H1 (cell line): ENCODE results near the gene LGALS9. TPM values are rescaled to one million over a fixed set of nuclear protein-coding genes. Genes with fewer than 3 reads are reported as not detected.
"Not testable (repeated sequence)": the region's sequence is repeated elsewhere in the genome, so short reads cannot be mapped to it uniquely, and the experiment has no call there.

ENCODE experiments used
- CTCF ChIA-PET: fragments of 300-600 bp; sonication (Branson Sonifier 250); formaldehyde crosslinking; loops from one replicate; lab custom pipeline; 2021; ENCODE audit not compliant: partially characterized antibody; lab: Charles Lee
- POLR2A ChIA-PET: fragments of 300-600 bp; sonication (Branson Sonifier 250); formaldehyde crosslinking; loops from one replicate; lab custom pipeline; 2021; ENCODE audit warnings: inconsistent platforms; ENCODE audit not compliant: partially characterized antibody; lab: Charles Lee
- DNase-seq, 2 experiments: peaks; one replicate each; pipeline versions ENCODE4 v3.0.0 to v3.0.0-alpha.2; 2010 to 2022; ENCODE audit warnings: low spot score in 2 of 2, low read depth in 1 of 2, mixed read lengths in 1 of 2
- FAIRE-seq: peaks from 2 replicates; lab custom pipeline; 2011; peaks lifted over from hg19 to GRCh38; lab: Jason Lieb, UNC
- H2AFZ ChIP-seq: 2 replicates; pipeline ENCODE4 v1.8.1; 2012; ENCODE audit warnings: low read length, inconsistent platforms
- H2AK5ac ChIP-seq: 2 replicates; pipeline ENCODE4 v1.6.1; 2013; ENCODE audit warnings: low read depth, low read length
- H2BK120ac ChIP-seq: replicated peaks from 2 replicates; pipeline ENCODE3; 2013; ENCODE audit warnings: low read depth, low read length, inconsistent platforms
- H2BK12ac ChIP-seq: 2 replicates; pipeline ENCODE4 v1.6.1; 2013; ENCODE audit warnings: low read depth, low read length
- H2BK15ac ChIP-seq: 2 replicates; pipeline ENCODE4 v1.6.1; 2013; ENCODE audit warnings: low read length
- H2BK20ac ChIP-seq: 2 replicates; pipeline ENCODE4 v1.6.1; 2013; ENCODE audit warnings: low read length
- H2BK5ac ChIP-seq: 2 replicates; pipeline ENCODE4 v1.6.1; 2013; ENCODE audit warnings: low read depth, low read length
- H3K14ac ChIP-seq: 2 replicates; pipeline ENCODE4 v1.6.1; 2013; ENCODE audit warnings: inconsistent platforms; ENCODE audit not compliant: insufficient read length
- H3K18ac ChIP-seq: 2 replicates; pipeline ENCODE4 v1.6.1; 2013; ENCODE audit warnings: low read length; ENCODE audit errors: extremely low read depth
- H3K23ac ChIP-seq: 2 replicates; pipeline ENCODE4 v1.6.1; 2013; ENCODE audit warnings: inconsistent platforms; ENCODE audit not compliant: insufficient read length
- H3K23me2 ChIP-seq: 2 replicates; pipeline ENCODE4 v1.6.1; 2013; ENCODE audit warnings: low read depth, low read length
- H3K27ac ChIP-seq: 2 replicates; pipeline ENCODE4 v1.6.1; 2011; ENCODE audit warnings: low read depth, low read length, inconsistent platforms
- H3K27me3 ChIP-seq, 4 experiments: replicated peaks in 1 of 4; 1 replicate in 1 of 4; 2 replicates in 3 of 4; pipeline versions ENCODE4 v1.6.1 to v1.8.1; 2011 to 2013; ENCODE audit warnings: low read length in 3 of 4, mild to moderate bottlenecking in 3 of 4, inconsistent platforms in 2 of 4, mixed read lengths in 2 of 4, moderate library complexity in 1 of 4; ENCODE audit not compliant: control insufficient read depth in 3 of 4, insufficient read depth in 3 of 4; ENCODE audit errors: extremely low read depth in 1 of 4
- H3K36me3 ChIP-seq, 4 experiments: 2 replicates each; pipeline versions ENCODE4 v1.6.1 to v1.8.1; 2011 to 2013; ENCODE audit warnings: mild to moderate bottlenecking in 4 of 4, low read length in 3 of 4, moderate library complexity in 2 of 4, control low read depth in 1 of 4, inconsistent platforms in 1 of 4; ENCODE audit not compliant: insufficient read depth in 4 of 4, control insufficient read depth in 2 of 4
- H3K4ac ChIP-seq: replicated peaks from 2 replicates; pipeline ENCODE3; 2013; ENCODE audit warnings: low read length, low read depth, mixed read lengths, inconsistent platforms; ENCODE audit not compliant: insufficient read length
- H3K4me1 ChIP-seq, 4 experiments: replicated peaks in 1 of 4; 1 replicate in 1 of 4; 2 replicates in 3 of 4; pipeline versions ENCODE4 v1.6.1 to v1.8.1; 2011 to 2013; ENCODE audit warnings: low read length in 3 of 4, inconsistent platforms in 2 of 4, mixed read lengths in 1 of 4; ENCODE audit not compliant: insufficient read depth in 4 of 4, control insufficient read depth in 3 of 4
- H3K4me2 ChIP-seq, 2 experiments: 2 replicates each; pipeline versions ENCODE4 v1.6.1 to v1.8.1; 2011 to 2013; ENCODE audit warnings: low read depth in 2 of 2, low read length in 2 of 2, control low read depth in 1 of 2, inconsistent platforms in 1 of 2, mild to moderate bottlenecking in 1 of 2; ENCODE audit not compliant: insufficient read depth in 1 of 2
- H3K4me3 ChIP-seq, 4 experiments: fragments of 200-600, 300-600 bp in 1 of 4; sonication (generic), shearing (Covaris generic), sonication (Bioruptor Twin) in 1 of 4; 2 replicates each; pipeline versions ENCODE4 v1.5.1 to v1.8.1; 2011 to 2016; ENCODE audit warnings: low read length in 4 of 4, low read depth in 3 of 4, control low read depth in 2 of 4, inconsistent platforms in 2 of 4, mild to moderate bottlenecking in 2 of 4, mixed read lengths in 1 of 4, moderate library complexity in 1 of 4; ENCODE audit not compliant: insufficient read depth in 2 of 4; ENCODE audit errors: extremely low read depth in 1 of 4
- H3K56ac ChIP-seq: replicated peaks from 2 replicates; pipeline ENCODE3; 2013; ENCODE audit warnings: low read depth, mild to moderate bottlenecking, mixed read lengths, low read length, inconsistent platforms; ENCODE audit not compliant: insufficient read length
- H3K79me1 ChIP-seq: 2 replicates; pipeline ENCODE4 v1.6.1; 2013; ENCODE audit warnings: low read depth, low read length, control low read depth
- H3K79me2 ChIP-seq, 2 experiments: 2 replicates each; pipeline versions ENCODE4 v1.6.1 to v1.8.1; 2012 to 2013; ENCODE audit warnings: low read length in 2 of 2, mild to moderate bottlenecking in 2 of 2, inconsistent platforms in 1 of 2; ENCODE audit not compliant: insufficient read depth in 2 of 2, control insufficient read depth in 1 of 2
- H3K9ac ChIP-seq, 4 experiments: replicated peaks in 1 of 4; 1 replicate in 1 of 4; 2 replicates in 3 of 4; pipeline versions ENCODE4 v1.6.1 to v1.8.1; 2011 to 2013; ENCODE audit warnings: low read depth in 3 of 4, low read length in 3 of 4, control low read depth in 2 of 4, mild to moderate bottlenecking in 2 of 4, moderate library complexity in 2 of 4, inconsistent platforms in 1 of 4; ENCODE audit errors: extremely low read depth in 1 of 4
- H3K9me3 ChIP-seq, 2 experiments: 2 replicates each; pipeline versions ENCODE4 v1.6.1 to v1.8.1; 2012 to 2013; ENCODE audit warnings: mild to moderate bottlenecking in 2 of 2, moderate library complexity in 2 of 2, control low read depth in 1 of 2, inconsistent platforms in 1 of 2, low read depth in 1 of 2, low read length in 1 of 2, mixed read lengths in 1 of 2; ENCODE audit not compliant: insufficient read depth in 2 of 2
- H4K20me1 ChIP-seq, 2 experiments: replicated peaks in 1 of 2; 2 replicates each; pipeline versions ENCODE3 to v1.8.1; 2011 to 2013; ENCODE audit warnings: inconsistent platforms in 2 of 2, low read length in 2 of 2, mild to moderate bottlenecking in 1 of 2; ENCODE audit not compliant: insufficient read depth in 2 of 2, control insufficient read depth in 1 of 2
- H4K5ac ChIP-seq: 2 replicates; pipeline ENCODE4 v1.6.1; 2013; ENCODE audit warnings: low read length, low read depth, mixed read lengths, inconsistent platforms; ENCODE audit not compliant: insufficient read length
- H4K8ac ChIP-seq: 2 replicates; pipeline ENCODE4 v1.8.0; 2013; ENCODE audit warnings: mild to moderate bottlenecking, moderate library complexity, low read length, inconsistent platforms; ENCODE audit not compliant: insufficient read depth; ENCODE audit errors: extremely low read depth
- H4K91ac ChIP-seq: replicated peaks from 2 replicates; pipeline ENCODE3; 2013; ENCODE audit warnings: low read length, mixed read lengths, inconsistent platforms; ENCODE audit not compliant: insufficient read length
- WGBS, 2 experiments: shearing (Covaris generic) in 1 of 2; methylation state at CpG; one replicate each; pipeline versions ENCODE4 v1.1.6 to v1.1.7; 2013 to 2015; ENCODE audit warnings: low lambda C conversion rate in 2 of 2, mixed read lengths in 2 of 2, inconsistent platforms in 1 of 2, low coverage in 1 of 2, missing lambda C conversion rate in 1 of 2; ENCODE audit not compliant: insufficient replicate concordance in 2 of 2, insufficient coverage in 1 of 2, insufficient read length in 1 of 2; ENCODE audit errors: extremely low coverage in 1 of 2, missing lambda C conversion rate in 1 of 2; 5-methylcytosine and 5-hydroxymethylcytosine counted together
- polyA plus RNA-seq, 7 experiments: library from polyadenylated mRNA; depleted of rRNA in 3 of 7; stranded (reverse) in 5 of 7; unstranded in 2 of 7; fragments of >200 nt in 5 of 7; fragments of 200-250 nt in 2 of 7; gene quantifications; 1 replicate in 5 of 7; 2 replicates in 1 of 7; 4 replicates in 1 of 7; pipeline versions ENCODE4 v1.2.1 to v1.2.3, GENCODE V29; 2011 to 2013; ENCODE audit warnings: missing spikeins in 2 of 7, mixed read lengths in 2 of 7
- total RNA-seq: library from RNA; stranded (reverse); fragmentation: NEBNext Ultra II Directional; extraction: Animal tissue kit (Norgen Biotek cat#: 25700); gene quantifications from 2 replicates; pipeline ENCODE4 v1.2.1, GENCODE V29; 2021

LGALS9 gene
- total and polyA plus RNA-seq, 2 of the 8 experiments (the other 6 are each of a cell fraction or from before 2014, with no cell fraction given): 0.95 to 1.7 TPM

DNA sequence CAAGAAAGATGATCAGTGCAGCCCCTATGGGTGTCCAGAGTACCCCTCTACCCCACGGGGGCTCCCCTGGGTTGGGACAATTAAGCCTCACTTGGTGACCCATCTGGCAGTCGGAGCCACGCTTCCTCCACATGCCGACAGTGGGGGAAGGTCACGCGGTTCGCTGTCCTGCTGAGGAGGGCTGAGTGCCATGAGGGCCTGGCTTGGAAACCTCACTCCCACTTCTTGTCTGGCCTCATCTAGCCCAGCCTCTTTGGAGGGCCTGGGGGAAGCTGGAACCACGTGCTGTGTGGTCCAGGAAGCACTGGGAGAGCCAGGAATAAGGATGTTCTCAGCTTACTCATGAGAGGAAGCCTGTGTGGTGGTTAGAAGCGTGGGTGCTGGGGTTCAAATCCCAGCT is 1.8 kb downstream of the LGALS9 start:
- H3K27ac ChIP-seq, H3K4me1 ChIP-seq, H3K18ac ChIP-seq, H3K4ac ChIP-seq, H2BK5ac ChIP-seq, H2BK15ac ChIP-seq, H3K79me2 ChIP-seq, H4K91ac ChIP-seq, H3K56ac ChIP-seq, H2BK20ac ChIP-seq, H3K27me3 ChIP-seq, H3K79me1 ChIP-seq, H2AFZ ChIP-seq, H3K4me3 ChIP-seq, H2BK12ac ChIP-seq, FAIRE-seq, H4K20me1 ChIP-seq, H2AK5ac ChIP-seq, H4K5ac ChIP-seq, H3K4me2 ChIP-seq, H3K9me3 ChIP-seq, H4K8ac ChIP-seq, H3K36me3 ChIP-seq, POLR2A ChIA-PET, H3K23ac ChIP-seq, H3K14ac ChIP-seq, H3K9ac ChIP-seq, DNase-seq, H2BK120ac ChIP-seq, H3K23me2 ChIP-seq: not testable (repeated sequence)
- WGBS, 2 experiments: 89% methylated on average over 9 of the region's 9 CpGs; no CpG with 5 or more reads in 1 of the 2 experiments
- CTCF ChIA-PET: interaction anchor here (1.1 to 6.5 kb wide), 9 partner anchors 13 to 278 kb away, joined by 3 to 65 read pairs (median 6); no protein-coding TSS in a partner anchor
